Stimulated activated CD8-positive, alpha-beta memory T cell treated with anti-CD3 and anti-CD28 coated beads, Interleukin-12 subunit alpha, Interleukin-12 subunit beta, amount 100 ng/mL, for 24 hours (primary cell): ENCODE measurements around the gene PRX.
"Not testable (repeated sequence)": the region's sequence is repeated elsewhere in the genome, so short reads cannot be mapped to it uniquely, and the experiment has no call there.

ENCODE experiments used
- DNase-seq: peaks from one replicate; pipeline ENCODE4 v3.0.0-alpha.2; 2020; ENCODE audit errors: extremely low read depth

PRX gene

DNA sequence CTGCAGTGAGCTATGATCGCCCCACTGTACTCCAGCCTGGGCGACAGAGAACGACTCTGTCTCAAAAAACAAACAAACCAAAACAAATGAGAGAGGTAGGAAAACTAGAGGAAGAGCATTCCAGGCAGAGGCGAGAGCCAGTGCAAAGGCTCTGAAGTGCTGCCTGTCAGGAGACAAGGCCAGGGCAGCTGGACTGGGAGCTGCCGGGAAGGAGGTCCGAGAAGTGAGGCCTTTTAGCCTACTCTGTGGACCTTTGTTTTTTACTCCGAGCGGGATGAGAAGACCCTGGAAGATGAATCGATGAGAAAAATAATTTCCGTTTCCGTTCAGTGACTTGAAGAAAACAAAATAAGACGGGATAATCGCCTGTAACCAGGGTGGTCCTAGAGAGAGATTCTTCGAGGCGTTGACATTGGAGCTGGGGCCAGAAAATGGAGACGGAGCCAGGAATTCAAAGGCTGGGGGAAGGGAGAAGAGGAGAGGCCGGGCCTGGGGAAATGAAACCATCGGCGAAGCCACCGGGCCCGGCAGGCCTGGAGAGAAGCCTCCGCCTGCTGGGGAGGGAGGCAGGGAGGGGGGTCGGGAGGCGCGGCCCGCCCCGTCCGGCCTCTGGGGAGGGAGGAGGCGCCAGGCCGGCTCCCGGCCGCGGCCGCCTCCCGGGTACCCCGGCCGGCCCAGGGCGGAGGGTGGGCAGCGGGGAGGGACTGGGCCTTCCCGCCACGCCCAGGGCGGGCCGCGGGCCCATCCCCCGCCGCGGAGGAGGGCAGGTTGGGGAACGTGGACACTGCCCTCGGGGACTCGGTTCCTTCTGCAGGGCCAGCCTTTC is 20.4 kb upstream of the PRX start:
- DNase-seq, result no peak

DNA sequence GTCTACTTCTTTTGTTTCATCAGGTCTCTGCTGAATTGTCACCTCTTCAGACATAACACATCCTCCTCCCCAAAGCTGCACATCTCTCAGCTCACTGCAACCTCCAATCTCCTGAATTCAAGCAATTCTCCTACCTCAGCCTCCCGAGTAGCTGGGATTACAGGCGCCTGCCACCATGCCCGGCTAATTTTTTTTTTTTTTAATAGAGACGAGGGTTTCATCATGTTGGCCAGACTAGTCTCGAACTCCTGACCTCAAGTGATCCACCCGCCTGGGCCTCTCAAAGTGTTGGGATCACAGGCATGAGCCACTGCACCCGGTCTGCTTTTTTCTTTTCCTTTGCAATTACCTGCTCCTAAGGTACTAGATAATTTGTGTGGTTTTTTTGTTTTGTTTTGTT is 19.6 kb upstream of the PRX start:
- DNase-seq, result not testable (repeated sequence)

DNA sequence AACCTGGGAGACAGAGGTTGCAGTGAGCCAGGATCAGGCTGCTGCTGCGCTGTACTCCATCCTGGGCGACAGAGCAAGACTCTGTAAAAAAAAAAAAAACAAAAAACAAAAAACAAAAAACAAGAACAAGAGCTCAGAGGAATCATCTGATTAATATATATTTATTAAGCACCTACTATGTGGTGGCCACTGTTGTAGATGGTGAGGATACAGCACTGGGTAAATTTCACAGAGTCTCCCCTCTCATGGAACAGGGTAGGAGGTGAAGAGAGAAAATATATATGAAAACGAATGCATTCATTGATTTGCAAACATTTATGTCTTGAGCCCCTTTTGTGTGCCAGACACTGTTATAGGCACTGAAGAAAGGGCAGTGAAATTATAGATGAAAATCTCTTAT is 18.5 kb upstream of the PRX start:
- no peak for DNase-seq

DNA sequence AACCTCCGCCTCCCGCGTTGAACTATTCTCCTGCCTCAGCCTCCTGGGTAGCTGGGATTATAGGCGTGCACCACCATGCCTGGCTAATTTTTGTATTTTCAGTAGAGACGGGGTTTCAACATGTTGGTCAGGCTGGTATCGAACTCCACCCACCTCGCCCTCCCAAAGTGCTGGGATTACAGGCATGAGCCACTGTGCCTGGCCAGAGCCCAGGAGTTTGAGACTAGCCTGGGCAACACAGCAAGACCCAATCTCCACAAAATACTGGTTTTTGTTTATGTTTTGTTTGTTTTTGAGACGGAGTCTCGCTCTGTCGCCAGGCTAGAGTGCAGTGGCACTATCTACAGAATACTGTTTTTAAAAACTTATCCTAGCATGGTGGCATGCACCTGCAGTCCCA is 17.1 kb upstream of the PRX start:
- DNase-seq, result not testable (repeated sequence)

DNA sequence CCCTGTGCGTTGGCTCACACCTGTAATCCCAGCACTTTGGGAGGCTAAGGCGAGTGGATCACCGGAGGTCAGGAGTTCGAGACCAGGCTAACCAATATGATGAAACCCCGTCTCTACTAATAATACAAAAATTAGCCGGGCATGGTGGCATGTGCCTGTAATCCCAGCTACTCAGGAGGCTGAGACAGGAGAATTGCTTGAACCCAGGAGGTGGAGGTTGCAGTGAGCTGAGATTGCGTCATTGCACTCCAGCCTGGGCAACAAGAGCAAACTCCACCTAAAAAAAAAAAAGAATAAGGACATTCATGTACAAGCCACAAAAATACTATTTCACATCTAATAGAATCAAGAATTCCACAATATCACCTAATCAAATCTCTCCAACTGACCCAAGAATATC is 15.0 kb upstream of the PRX start:
- DNase-seq, result not testable (repeated sequence)

DNA sequence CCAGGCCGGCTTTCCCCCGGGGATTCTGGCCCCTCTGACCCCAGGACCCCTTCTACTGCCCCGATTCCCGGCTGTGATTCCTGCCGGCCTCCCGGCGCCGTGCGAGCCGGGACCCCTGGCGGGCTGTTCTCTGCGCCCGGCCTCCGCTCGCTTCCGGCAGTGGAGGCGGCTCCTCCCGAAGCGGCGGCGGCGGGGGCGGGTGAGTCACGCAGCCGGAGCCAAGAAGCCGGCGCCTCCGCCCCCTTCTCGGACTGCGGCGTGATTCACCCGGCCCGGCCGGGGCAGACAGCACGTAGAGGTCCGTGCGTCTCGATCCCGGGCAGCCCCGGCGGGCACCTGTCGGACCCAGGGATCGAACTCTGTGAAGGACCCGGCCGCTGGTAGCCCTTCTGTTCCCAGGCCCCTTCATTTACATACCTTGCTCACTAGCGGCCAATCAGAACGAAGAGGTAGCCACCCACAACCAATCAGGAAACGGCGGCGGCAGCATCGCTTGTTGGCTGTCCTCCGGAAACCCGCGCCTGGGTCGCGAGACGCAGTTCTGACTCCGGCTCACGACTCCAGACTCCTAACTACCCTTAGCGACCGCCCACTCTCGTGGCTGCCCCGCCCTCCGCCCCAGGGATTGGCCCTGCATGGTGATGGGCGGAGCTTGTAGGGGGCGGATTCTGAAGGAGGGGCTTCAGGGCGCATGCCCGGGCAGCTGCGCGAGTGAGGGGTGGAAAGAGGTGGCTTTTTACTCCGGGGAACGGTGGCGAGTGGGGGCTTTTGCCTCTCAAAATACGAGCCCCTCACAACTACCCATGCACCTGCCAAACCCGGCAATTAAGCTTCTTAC is 12.5 kb upstream of the PRX start, which contains the start of gene SERTAD1:
TSS of gene SERTAD1 (minus strand) at position 543 of the 838 bp plus-strand sequence. CDS start 2,446 bp downstream, outside the sequence.
- DNase-seq, result peak; percentile 100

DNA sequence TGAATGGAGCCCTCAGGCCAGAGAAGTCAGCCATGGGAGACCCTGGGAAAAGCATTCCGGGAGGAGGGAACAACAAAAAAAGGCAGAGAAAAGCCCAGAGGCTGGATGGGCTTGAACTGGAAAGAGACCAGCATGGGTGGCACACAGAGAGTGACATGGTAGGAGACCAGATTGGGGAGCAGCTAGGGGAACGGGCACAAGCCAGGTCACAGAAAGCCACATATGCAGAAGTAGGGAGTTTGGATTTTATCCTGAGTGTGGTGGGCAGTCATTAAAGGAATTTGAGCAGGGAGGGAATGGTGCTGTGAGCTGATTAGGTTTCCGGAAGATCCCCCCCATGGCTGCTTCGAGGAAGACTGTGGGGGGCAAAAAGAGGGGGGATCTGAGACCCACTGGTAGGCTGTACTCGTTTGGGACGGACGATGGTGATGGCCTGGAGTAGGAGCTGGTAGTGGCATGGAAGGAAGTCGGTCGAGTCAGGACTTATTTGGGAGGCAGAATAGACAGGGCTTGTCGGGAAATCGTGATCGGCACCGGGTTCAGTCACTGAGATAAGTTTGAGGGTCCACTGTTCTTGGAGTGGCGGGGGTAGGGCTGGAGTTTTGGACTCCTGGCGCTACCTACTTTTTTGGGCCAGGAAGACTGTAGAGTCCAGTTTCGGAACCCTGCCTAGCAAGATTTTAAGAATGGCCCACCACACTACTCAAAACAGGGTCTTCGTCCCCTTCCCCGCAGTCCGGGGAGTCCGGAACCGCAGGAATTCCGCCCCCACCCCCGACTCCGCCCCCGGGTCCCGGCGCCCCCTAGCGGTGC is 11.7 kb upstream of the PRX start:
- DNase-seq, result no peak

DNA sequence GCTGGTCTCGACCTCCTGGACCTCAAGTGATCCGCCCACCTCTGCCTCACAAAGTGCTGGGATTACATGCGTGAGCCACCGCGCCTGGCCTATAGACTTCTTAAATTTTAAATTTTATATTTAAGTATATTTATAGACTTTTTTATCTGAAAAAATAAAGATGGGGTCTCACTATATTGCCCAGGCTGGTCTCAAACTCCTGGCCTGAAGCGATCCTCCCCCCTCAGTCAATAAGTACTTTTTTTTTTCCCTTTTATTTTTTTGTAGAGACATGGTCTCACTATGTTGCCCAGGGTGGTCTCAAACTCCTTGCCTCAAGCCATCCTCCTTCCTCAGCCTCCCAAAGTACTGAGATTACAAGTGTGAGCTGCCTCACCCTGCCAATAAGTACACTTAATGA is 10.8 kb upstream of the PRX start:
- DNase-seq, result no peak

DNA sequence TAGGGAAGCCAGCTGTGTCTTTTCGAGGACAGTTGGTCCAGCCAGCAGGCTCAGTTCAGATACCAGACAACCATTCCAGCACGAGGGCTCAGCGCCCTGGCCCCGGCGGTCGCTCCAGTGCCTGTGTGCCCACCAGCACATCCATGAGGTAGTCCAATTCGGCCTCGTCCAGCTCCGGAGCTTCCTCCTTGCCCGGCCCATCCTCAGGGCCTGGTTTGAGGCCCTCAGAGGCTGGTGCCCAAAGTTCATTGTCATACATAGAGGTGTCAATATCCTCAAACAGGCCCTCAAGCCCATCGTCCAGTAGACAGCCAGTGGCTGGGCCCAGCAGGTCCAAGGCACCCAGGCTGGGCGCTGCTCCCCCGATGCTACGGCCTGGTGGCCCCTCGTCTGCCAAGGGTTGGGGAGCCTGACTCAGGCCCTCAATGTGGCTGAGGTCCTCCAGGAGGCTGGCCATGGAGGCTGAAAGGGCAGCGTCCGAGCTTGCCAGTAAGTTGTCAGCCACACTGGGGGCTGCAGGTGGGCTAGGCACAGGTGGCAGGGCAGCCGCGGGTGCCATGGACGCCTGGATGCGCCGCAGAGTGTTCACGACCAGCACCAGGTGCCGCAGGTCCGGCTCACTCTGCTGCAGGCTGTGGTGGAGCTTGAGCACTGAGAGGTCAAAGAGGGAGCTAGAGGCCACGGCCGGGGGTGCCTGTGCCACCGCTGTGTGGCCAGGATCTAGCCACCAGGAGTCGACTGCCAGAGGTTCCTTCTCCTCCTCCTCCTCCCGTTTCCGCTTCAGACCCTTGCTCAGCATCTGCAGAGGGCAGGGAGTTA is 9.8 kb upstream of the PRX start:
- no peak for DNase-seq

DNA sequence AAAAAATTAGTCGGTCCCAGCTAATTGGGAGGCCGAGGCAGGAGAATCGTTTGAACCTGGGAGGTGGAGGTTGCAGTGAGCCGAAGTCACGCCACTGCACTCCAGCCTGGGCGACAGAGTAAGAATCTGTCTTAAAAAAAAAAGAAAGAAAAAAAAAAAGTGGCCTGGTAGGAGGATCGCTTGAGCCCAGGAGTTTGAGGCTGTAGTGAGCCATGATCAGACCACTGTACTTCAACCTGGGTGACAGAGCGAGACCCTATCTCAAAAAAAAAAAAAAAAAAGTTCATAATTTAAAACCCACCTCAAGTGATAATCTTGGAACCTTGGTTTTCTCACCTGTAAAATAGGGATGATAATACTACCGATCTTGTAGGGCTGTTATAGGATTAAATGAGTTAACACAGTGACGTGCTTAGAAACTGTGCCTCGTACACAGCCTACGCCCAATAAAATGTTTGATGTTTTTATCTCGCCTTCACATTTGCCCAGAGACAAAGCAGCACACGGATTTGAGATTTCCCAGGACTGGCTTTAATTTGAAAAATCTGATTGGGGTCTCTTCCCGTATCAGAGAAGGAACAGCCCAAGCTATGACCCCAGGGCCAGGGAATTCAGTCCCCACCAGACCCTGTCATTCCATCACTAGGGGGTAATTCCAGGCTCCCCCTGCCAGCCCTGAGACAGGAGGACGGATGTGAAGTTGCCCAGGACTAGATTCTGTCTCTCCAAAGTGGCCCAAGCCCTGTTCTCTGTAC is 9.0 kb upstream of the PRX start:
- DNase-seq, result no peak

DNA sequence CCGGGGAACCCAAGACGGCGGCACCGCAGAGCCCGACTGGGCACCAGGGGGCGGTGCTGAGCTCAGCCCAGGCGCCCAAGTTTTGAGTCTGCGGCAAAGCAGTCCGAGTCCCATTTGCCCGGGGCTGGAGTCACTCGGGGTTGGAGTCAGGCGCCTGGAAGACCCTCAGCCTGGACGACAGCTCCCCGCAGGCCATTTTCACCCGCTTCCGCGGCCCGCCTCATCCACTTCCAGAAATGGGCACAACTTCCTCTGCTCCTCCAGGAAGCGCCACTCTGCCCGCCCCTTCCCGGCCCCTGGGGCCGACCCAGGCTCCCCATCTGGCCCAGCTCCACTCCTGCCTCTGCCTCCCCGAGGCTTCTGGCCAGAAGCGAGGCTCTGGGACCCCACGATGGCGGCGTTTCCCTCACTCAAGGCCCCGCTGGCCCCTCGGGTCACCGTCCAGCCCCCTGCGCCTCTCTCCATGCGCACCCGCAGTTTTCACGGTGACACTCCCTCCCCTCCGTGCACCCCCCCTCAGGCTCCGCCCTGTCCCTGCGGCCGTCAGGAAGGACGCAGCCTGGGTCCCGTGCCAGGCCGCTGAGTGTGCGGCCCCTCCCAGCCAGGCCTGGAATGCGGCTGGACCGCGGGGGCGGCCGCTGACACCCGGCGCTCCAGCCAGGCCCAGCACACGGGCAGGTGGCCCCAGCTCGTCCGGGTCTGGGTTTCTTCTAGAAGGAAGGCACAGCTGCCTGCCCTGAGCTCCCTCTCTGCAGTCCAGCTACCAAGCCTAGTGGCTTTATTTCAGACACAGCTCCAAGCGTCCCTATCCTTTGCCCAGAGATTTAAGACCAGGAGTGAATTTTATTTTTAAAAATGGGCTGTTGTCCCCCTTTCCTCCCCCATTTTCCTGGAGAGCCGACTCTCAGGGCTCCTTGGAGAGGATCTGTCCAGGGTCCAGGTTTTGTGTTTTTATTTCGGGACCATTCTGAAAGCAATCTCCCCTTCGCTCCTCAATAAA is 7.9 kb upstream of the PRX start:
- DNase-seq, result peak; percentile 33

DNA sequence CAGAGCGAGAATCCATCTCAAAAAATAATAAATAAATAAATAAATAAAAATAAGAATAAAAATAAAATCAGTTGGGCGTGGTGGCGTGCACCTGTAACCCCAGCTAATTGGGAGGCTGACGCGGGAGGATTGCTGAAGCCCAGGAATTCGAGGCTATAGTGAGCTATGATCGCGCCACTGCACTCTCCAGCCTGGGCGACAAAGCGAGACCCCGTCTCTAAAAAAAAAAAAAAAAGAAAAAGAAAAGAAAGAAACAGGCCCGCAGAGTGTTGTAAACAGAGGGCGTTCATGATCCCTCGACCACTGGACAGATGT is 7.2 kb upstream of the PRX start:
- no peak for DNase-seq

DNA sequence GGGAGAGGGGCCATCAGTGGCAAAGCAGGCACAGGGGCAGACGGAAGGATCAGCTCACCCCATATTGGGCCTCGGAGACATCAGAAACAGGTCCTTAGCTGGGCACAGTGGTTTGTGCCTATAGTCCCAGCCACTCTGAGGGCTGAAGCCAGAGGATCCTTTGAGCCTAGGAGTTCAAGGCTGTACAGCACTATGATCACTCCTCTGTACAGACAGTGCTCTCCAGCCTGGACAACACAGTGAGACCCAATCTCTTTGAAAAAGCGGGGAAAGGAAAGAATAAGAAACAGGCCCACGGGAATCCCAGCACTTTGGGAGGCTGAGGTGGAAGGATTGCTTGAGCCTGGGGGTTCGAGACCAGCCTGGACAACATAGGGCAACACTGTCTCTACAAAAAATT is 6.6 kb upstream of the PRX start:
- DNase-seq, result no peak

DNA sequence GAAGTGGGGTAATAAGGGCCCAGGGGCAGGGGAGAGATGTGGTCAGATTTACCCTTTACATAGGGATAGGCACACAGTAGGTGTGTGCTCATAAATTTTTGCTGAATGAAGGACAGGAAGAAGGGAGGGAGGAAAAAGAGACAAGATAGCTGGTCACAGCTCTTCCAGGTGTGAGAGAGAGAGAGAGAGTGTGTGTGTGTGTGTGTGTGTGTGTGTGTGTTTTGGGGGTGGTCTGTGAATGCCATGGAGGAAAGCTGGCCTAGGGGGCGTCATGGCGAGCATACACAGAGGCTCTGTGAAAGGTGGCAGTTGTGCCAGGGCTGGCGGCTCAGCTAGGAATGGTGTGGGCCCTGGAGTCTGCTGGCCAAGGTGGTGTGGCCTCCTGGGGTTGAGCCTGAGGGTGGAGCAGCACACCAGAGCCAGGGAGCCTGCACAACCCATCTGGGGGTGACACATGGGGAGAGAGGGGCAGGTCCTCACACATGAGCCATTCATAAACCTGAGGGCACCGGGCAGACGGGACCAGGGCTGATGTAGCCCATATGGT is 6.0 kb upstream of the PRX start:
- DNase-seq, result no peak

DNA sequence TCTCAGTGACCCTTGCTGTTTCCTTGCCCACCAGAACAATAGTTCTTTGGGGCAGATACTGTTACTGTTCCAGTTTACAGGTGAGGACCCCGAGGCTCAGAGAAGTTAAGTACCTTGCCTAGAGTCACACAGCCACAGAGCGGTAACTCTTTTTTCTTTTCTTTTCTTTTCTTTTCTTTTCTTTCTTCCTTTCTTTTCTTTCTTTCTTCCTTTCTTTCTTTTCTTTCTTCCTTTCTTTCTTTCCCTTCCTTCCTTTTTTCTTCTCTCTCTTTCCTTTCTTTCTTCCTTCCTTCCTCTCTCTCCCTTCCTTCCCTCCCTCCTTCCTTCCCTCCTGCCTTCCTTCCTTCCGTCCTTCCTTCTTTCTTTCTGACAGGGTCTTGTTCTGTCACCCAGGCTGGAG is 4.9 kb upstream of the PRX start:
- no peak for DNase-seq

DNA sequence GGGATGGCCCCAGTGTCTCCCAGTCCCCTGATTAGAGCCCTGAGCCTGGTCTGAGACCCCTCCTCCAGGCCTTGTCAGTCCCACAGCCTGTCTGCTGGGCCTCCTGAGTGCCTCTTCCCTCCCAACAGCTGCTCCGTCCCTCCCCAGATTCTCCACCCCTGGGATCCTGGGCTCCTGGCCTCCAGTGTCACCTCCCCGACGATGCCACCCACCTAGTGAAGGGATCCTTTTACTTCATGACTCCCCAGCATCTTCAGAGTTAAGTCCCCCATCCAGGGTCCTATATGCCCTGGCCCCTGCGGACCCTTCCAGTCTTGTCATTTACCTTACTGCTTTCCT is 4.4 kb upstream of the PRX start:
- no peak for DNase-seq

DNA sequence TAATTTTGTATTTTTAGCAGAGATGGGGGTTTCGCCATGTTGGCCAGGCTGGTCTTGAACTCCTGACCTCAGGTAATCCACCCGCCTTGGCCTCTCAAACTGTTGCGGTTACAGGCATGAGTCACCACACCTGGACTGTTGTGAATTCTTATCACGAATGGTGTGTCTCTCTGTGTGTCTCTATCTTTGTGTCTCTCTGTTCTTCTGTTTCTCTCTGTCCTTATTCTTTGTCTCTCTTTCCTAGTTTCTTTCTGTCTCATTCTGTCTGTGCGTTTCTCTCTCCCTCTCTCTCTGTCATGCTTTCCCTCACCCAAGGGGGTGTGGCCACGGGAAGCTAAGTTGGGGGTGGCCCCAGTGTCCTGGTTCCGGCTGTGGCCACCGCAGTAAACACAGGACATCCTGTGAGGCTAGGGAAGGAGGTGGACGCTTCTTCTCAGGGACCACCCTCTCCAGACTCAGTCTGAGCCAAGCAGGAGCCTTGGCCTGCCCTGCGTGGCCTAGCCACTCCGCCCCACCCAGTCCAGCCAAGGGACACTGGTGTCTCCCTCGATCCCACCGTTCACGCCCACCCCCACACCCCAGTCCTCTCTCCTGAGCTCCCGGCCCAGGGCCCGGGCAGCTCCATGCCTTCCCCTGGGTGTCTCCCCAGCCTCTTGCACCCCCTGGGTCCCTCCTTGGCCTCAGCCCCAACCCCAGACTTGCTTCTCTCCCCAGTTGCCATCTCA is 3.9 kb upstream of the PRX start:
- no peak for DNase-seq

DNA sequence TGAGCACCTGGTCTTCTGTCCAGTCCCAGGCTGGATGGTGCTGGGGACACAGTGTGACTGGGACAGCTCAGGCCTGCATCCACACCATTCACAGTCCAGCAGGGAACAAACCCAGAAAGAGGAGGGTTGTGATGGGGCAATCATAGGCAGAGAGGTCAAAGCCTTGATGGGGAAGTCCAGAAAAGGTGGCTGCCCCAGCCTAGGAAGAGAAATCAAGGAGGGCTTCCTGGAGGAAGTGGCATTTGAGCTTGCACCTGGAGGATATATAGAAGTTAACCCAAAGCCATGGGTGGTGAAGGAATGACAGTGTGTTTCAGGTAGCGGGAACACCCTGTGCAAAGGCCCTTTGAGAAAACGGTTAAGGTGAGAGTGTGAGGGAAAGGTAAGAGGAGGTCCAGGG is 2.6 kb upstream of the PRX start:
- DNase-seq, result no peak
